Loucy (cell line): ENCODE data around the gene CLDN5.

Experiments used
- H2AFZ ChIP-seq: fragments of 200-600 bp; sonication (generic); 2 replicates; pipeline ENCODE4 v1.6.0; 2016; ENCODE audit warnings: antibody characterized with exemption, mild to moderate bottlenecking, low read length, moderate library complexity
- H3F3A ChIP-seq: fragments of 200-600 bp; 2 replicates; pipeline ENCODE4 v1.6.0; 2016; ENCODE audit warnings: antibody characterized with exemption, low read depth, mild to moderate bottlenecking
- H3K27me3 ChIP-seq: fragments of 200-600 bp; sonication (generic); 2 replicates; pipeline ENCODE4 v1.6.1; 2014; ENCODE audit warnings: low read length, mild to moderate bottlenecking; ENCODE audit not compliant: insufficient read depth, poor library complexity, severe bottlenecking
- H3K36me3 ChIP-seq: fragments of 200-600 bp; sonication (generic); 2 replicates; pipeline ENCODE4 v1.6.1; 2016; ENCODE audit warnings: low read length; ENCODE audit not compliant: insufficient read depth
- H3K4me1 ChIP-seq: fragments of 200-600 bp; sonication (generic); 2 replicates; pipeline ENCODE4 v1.5.1; 2014; ENCODE audit warnings: low read length, mild to moderate bottlenecking; ENCODE audit not compliant: insufficient read depth, poor library complexity, severe bottlenecking
- H3K4me2 ChIP-seq: fragments of 200-600 bp; sonication (generic); 2 replicates; pipeline ENCODE4 v1.6.0; 2014; ENCODE audit warnings: antibody characterized with exemption, low read length, low read depth, mild to moderate bottlenecking; ENCODE audit not compliant: poor library complexity, severe bottlenecking
- H3K4me3 ChIP-seq: fragments of 200-600 bp; sonication (generic); 2 replicates; pipeline ENCODE4 v1.5.1; 2014; ENCODE audit warnings: low read length, mild to moderate bottlenecking, mixed read lengths; ENCODE audit not compliant: poor library complexity, severe bottlenecking
- H3K79me2 ChIP-seq: fragments of 200-600 bp; sonication (generic); 2 replicates; pipeline ENCODE4 v1.6.1; 2014; ENCODE audit warnings: low read length; ENCODE audit not compliant: insufficient read depth
- H3K9ac ChIP-seq: fragments of 200-600 bp; sonication (generic); 2 replicates; pipeline ENCODE4 v1.6.0; 2014; ENCODE audit warnings: mild to moderate bottlenecking, low read depth, low read length, moderate library complexity; ENCODE audit not compliant: poor library complexity, severe bottlenecking
- H3K9me2 ChIP-seq: fragments of 200-600 bp; sonication (generic); replicated peaks from 2 replicates; pipeline ENCODE4 v1.6.1; 2016; ENCODE audit warnings: low read depth, low read length, mixed read lengths
- H3K9me3 ChIP-seq: fragments of 200-600 bp; sonication (generic); 2 replicates; pipeline ENCODE4 v1.6.1; 2014; ENCODE audit warnings: mild to moderate bottlenecking, antibody characterized with exemption, low read length, low read depth; ENCODE audit not compliant: insufficient read depth
- H4K20me1 ChIP-seq: fragments of 200-600 bp; sonication (generic); 2 replicates; pipeline ENCODE4 v1.6.0; 2014; ENCODE audit warnings: antibody characterized with exemption, low read length, mild to moderate bottlenecking; ENCODE audit not compliant: insufficient read depth, poor library complexity, severe bottlenecking
- EZH2phosphoT487 ChIP-seq: fragments of 200-600 bp; IDR thresholded peaks from 2 replicates; pipeline ENCODE4 v1.6.1; 2018; ENCODE audit warnings: antibody characterized with exemption, mild to moderate bottlenecking, moderate library complexity, borderline replicate concordance
- TF ChIP-seq, protein P1 (sequence below): fragments of 200-600 bp; sonication (generic); conservative IDR thresholded peaks from 2 replicates; pipeline ENCODE4 v1.5.1; 2014; ENCODE audit warnings: mild to moderate bottlenecking, antibody characterized with exemption, low read length

The CLDN5 gene

DNA sequence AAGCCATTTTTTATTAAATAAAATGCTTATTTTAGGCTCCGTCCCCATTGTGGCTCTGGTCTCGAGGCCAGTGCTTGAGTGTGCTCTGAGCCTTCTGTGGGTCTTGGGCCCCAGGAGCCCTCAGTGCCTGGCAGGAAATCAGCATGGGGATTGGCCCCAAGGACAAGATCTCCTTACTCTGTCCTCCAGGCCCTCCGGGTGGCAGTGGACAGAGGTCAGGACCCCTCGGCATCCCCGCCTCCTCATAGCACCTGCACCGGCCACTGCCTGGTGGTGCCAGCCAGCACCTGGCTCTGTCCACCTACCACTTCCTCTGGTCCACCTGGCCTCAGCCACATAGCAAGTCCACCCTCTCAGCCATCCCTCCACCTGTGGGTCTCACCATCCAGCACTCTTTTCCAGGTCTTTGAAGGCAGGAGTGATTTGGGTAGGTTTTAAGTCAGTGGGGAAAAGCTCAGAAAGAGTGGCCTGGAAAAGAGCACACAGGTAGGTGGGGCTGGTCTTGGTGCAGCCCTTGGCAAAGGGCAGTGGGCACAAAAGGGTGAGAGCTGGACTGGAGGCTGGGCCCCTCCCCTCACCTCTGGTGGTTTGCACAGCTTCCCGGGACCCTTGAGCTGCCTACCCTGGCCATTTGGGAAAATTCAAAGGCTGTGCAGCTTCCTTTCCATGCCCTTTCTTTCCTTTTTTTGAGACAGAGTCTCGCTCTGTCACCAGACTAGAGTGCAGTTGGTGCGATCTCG lies 3.5 kb downstream of the CLDN5 start:
- H4K20me1 ChIP-seq: peaks cover 41% of the 10 kb centered on the region

DNA sequence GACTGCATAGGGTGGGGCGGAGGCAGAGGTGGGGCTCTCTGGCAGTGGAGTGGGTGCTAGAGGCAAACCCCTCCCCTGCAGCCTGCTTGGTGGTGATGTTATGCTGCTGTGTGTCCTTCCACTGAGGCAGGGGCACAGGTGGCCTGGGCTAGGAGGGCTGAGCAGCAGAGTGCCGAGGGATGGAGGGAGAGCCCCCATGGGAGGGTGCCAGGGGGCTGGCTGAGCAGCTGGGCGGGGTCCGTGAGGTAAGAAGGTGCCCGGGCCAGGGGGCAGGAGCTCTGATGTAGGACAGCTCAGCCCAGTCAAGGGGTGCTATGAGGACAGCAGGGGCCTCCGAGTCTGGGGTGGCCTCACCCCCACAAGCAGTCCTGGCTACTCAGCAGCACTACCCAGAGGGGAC lies 4.2 kb downstream of the CLDN5 start:
- Histone ChIP-seq H3K79me2 (peaks cover 55% of the 10 kb centered on the region), H4K20me1 (peaks cover 41% of the 10 kb centered on the region), H3K9me3 (no peaks in the 10 kb centered on the region), H3K27me3 (peaks cover 13% of the 10 kb centered on the region), H3F3A (0 out of 2 replicates have a peak, but pooled peaks cover 8% of the 10 kb centered on the region), H3K9ac (peak overlapping the region; percentile 96), H3K36me3 (peaks cover 8% of the 10 kb centered on the region; the same call in 1 of the 2 replicates), H3K4me1 (peaks cover 25% of the 10 kb centered on the region), H3K4me2 (peak overlapping the region; percentile 87), H3K9me2 (no peaks in the 10 kb centered on the region), H3K4me3 (peak overlapping the region; percentile 79), H2AFZ (no peak overlapping the region)
- TF ChIP-seq, protein P1, sequence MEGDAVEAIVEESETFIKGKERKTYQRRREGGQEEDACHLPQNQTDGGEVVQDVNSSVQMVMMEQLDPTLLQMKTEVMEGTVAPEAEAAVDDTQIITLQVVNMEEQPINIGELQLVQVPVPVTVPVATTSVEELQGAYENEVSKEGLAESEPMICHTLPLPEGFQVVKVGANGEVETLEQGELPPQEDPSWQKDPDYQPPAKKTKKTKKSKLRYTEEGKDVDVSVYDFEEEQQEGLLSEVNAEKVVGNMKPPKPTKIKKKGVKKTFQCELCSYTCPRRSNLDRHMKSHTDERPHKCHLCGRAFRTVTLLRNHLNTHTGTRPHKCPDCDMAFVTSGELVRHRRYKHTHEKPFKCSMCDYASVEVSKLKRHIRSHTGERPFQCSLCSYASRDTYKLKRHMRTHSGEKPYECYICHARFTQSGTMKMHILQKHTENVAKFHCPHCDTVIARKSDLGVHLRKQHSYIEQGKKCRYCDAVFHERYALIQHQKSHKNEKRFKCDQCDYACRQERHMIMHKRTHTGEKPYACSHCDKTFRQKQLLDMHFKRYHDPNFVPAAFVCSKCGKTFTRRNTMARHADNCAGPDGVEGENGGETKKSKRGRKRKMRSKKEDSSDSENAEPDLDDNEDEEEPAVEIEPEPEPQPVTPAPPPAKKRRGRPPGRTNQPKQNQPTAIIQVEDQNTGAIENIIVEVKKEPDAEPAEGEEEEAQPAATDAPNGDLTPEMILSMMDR: no peak
- TF ChIP-seq EZH2phosphoT487: no peak

More for the DNA sequence above, 3.5 kb downstream of the CLDN5 start:
- H3K4me2 ChIP-seq: peak overlapping the region; percentile 87
- no peak overlapping the region for H2AFZ ChIP-seq
- peaks cover 62% of the 10 kb centered on the region for H3K79me2 ChIP-seq
- H3K9me2 ChIP-seq: no peaks in the 10 kb centered on the region
- peak overlapping the region; percentile 79 for H3K4me3 ChIP-seq
- H3F3A ChIP-seq: 0 out of 2 replicates have a peak, but pooled peaks cover 8% of the 10 kb centered on the region
- peak overlapping the region; percentile 96 for H3K9ac ChIP-seq
- peaks cover 13% of the 10 kb centered on the region for H3K27me3 ChIP-seq
- H3K4me1 ChIP-seq: peaks cover 31% of the 10 kb centered on the region
- H3K36me3 ChIP-seq: peaks cover under 1% of the 10 kb centered on the region; the same call in 1 of the 2 replicates
- TF ChIP-seq, protein P1: no peak
- no peak for TF ChIP-seq EZH2phosphoT487
- H3K9me3 ChIP-seq: no peaks in the 10 kb centered on the region

DNA sequence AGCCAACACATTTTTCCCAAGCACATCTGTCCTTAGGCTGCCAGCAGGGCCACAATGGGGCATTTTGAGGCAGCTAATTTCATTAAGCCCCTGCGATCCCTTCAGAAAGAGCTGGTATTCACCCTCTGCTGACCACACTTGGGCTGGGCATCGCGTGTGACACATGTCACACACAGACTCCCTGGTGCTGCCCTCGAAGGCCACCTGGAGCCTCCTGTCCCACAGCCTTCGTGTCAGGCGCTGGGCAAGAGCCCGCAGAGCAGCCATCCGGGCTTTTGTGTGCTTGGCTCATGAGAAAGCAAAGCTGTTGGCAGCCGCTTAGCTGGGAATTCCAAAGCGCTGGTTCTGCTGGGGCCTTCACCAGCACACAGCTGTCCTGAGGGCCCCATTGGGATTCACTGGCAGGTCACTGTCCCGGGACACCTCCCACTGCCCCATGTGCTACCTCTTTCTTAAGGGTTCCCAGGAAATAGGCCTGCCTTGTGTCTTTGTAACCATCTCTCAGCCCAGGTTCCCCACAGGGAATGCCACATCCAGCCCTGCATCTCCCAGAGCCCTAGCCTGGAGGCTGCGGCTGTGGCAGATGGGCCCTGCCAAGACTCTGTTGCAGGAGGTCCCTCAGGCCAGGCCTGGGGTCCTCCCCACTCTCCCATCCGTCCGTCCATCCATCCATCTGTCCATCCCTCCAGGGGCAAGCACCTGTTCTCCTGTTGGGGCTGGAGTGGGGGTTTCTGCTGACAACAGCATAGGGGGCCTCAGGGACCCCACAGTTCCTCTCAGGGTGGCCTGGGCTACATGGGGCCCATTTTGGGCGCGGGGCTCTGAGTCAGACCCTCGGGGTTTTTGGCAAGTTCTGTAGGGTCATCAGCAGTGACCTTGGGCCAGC lies 4.9 kb downstream of the CLDN5 start:
- Histone ChIP-seq H4K20me1 (peaks cover 41% of the 10 kb centered on the region), H3K4me1 (peaks cover 27% of the 10 kb centered on the region), H3F3A (0 out of 2 replicates have a peak, but pooled peaks cover 8% of the 10 kb centered on the region), H3K79me2 (peaks cover 49% of the 10 kb centered on the region), H3K36me3 (peaks cover 14% of the 10 kb centered on the region; the same call in 1 of the 2 replicates), H2AFZ (no peak overlapping the region), H3K9me3 (no peaks in the 10 kb centered on the region), H3K9ac (no peak overlapping the region), H3K27me3 (peaks cover 13% of the 10 kb centered on the region), H3K4me3 (no peak overlapping the region), H3K9me2 (no peaks in the 10 kb centered on the region), H3K4me2 (peak overlapping the region; percentile 87)
- TF ChIP-seq, protein P1: no peak
- no peak for TF ChIP-seq EZH2phosphoT487
